GM10266 (cell line): ENCODE measurements around the gene U2SURP.

Experiments
- DNase-seq: peaks from one replicate; pipeline ENCODE4 v3.0.0; 2012; ENCODE audit errors: extremely low spot score
- TF ChIP-seq, protein P1 (sequence below): IDR thresholded peaks from 2 replicates; pipeline ENCODE4 v1.5.1; 2012; ENCODE audit warnings: mild to moderate bottlenecking, low read depth; ENCODE audit not compliant: control insufficient read depth, insufficient read depth; ENCODE audit errors: missing control alignments

U2SURP gene

DNA sequence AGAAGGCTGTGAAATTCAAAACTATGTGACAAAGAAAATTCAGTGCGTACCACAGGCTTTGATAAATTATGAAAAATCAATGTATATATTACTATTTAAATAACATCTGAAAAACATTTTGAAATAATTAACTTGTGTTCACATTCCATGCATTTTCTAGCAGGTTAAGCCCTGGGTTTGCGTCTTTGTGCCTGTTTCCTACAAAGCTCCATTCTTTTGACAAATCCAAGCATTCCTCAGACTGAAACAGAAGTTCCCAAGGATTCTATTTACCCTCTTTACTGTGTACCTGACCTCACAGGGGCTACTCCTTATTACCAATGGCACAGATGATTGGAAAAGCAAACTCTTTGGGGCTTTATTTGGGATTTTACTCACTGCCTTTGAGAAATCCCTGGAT lies 39.8 kb upstream of the U2SURP start:
- TF ChIP-seq, protein P1, sequence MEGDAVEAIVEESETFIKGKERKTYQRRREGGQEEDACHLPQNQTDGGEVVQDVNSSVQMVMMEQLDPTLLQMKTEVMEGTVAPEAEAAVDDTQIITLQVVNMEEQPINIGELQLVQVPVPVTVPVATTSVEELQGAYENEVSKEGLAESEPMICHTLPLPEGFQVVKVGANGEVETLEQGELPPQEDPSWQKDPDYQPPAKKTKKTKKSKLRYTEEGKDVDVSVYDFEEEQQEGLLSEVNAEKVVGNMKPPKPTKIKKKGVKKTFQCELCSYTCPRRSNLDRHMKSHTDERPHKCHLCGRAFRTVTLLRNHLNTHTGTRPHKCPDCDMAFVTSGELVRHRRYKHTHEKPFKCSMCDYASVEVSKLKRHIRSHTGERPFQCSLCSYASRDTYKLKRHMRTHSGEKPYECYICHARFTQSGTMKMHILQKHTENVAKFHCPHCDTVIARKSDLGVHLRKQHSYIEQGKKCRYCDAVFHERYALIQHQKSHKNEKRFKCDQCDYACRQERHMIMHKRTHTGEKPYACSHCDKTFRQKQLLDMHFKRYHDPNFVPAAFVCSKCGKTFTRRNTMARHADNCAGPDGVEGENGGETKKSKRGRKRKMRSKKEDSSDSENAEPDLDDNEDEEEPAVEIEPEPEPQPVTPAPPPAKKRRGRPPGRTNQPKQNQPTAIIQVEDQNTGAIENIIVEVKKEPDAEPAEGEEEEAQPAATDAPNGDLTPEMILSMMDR: no peak
- DNase-seq: no peak

DNA sequence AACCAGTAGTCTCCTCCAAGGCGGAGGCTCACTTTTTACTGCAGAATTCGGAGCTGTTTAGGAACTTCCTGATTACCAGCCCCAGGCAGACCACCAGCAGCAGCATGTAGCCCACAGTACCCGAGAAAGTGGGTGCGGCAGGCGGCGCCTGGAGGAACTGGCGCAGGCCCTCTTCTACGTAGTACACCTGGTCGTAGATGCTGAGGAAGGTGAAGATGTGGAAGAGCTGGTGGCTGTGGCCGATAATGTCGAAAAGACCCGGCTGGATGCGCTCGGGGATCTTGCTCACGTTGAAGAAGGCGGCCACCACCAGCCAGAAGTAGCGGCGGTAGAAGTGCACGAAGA lies 39.2 kb upstream of the U2SURP start:
- TF ChIP-seq, protein P1: no peak
- DNase-seq: no peak

DNA sequence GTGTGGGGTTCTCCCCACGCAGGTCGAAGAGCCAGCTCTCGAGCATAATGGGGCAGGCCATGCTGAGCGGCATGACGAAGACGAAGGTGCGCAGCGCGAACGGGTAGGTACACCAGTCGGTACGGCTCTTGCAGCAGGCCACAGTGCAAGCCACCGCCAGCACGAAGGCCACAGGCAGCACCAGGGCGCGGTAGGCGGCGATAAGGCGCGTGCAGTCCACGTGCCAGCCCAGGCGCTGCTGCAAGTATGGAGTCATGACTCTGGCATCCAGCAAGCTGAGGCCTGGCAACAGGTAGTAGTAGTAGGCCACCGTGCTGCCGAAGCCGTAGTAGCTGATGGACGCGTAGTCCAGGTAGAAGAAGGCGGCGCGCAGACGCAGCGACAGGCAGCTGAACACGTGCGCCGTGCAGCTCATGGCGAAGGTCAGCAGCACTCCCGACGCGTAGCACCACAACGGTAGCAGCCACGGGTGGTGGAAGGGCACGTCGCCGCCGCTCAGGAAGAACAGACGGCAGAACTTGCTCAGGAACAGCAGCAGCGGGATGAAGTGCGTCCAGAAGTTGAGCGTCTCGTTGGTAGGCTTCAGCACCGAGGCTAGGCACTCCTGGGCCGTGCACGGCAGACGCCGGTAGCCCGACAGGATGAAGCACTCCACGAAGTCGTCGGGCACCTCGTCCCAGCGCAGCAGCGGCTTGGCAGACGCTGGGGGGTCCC lies 38.7 kb upstream of the U2SURP start:
- TF ChIP-seq, protein P1: no peak
- no peak for DNase-seq

DNA sequence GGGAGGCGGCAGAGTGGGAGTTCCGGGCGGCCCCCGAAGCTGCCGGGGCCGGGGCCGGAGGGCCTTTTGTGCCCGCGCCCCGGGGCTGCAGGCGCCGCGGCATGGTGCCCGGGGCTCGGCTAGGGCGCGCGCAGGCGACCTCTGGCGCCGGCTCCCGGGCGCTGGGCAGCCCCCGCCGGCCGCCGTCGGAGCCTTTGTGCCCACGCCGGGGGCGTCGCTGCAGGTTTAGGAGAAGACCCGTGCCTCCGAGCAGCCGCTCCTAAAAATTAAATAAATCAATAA lies 38.2 kb upstream of the U2SURP start:
- no peak for DNase-seq
- TF ChIP-seq, protein P1: no peak

DNA sequence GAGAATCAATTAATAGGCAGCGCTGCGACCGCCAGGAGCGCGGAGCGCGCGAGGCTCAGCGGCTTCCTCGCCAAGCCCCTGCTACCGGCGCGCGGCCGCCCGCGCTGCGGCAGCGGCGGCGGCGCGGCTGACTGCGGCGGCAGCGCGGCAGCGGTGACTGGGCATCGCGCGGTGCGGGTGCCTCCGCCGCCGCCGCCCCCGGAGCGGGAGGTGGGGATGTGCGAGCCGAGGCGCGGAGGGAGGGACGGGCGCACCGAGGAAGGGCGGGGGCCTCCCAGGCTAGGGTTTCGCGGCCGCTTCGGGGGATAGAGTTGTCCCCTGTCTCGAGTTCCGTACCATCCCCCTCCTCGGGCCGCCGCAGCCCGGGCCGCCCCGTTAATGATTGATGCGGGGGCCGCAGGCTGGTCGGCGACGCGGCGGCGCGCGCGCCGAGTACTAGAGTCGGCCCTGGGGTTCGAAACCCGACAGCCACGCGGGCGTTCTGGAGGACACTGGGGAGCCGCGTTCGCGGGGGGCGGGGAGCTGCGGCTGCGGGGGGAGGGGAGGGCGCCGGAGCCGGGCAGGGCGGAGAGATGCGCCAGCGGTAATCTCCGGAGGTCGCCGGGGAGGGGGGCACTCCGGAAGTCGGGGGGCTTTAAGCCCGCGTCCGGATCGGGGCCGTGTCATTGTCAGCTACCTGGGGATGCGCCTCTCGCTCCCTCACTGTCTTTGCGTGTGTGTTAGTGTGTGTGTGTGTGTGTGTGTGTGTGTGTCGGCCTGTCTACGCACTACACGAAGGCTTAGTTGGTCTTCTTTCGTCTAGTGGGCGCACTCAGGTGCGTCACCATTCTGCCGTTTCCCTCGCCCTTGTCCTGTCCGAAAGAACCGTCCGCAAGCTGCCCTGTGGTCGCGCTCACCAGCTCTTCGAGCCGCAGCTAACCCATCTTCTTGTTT lies 37.6 kb upstream of the U2SURP start, which contains the start of gene PAQR9:
TSS of gene PAQR9 (minus strand) at position 159 of the 933 bp plus-strand sequence. CDS start 338 bp downstream, outside the sequence.
- TF ChIP-seq, protein P1: no peak
- DNase-seq: peak; percentile 57

DNA sequence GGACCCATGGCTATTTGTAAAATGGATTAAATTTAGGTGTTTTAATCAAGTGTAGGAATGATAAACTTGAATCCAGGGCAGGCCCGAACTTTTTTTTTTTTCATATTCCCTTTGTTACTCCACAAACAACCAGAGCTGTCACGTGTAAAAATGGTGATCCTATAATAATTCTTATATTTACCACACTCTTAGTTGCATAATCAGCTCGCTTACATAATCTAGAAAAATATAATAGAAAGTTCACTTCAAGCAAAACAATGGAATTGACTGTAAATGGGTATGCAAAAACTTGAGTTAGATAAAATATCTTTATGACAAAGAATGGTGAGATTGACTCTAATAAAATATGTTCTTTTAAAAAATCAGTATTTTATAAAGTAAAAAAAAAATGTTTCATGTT lies 35.8 kb upstream of the U2SURP start:
- TF ChIP-seq, protein P1: no peak
- DNase-seq: no peak

DNA sequence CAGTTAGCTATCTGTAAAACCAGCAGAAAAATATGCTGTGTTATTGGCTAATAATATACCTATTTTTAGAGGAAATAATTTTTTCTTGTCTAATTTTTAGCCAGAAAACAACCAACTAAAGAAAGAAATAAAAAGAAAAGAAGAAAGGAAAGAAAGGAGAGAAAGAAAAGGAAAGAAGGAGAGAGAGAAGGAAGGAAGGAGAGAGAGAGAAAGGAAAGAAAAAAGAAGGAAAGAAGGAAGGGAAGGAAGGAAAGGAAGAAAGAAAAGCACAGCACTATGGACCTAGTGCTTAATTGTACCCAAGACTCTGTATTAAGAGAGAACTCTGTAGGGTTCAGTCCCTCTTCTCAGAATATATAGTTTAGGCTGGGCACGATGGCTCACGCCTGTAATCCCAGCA lies 34.6 kb upstream of the U2SURP start:
- no peak for DNase-seq
- TF ChIP-seq, protein P1: no peak
